GM19099 (cell line): Measurements from ENCODE around the gene KCNN3.

Experiments used
- POLR2A ChIP-seq: IDR thresholded peaks from 3 replicates; pipeline ENCODE4 v1.6.1; 2011; ENCODE audit warnings: low read depth; ENCODE audit not compliant: insufficient read length; ENCODE audit errors: extremely low read depth

Gene KCNN3

DNA sequence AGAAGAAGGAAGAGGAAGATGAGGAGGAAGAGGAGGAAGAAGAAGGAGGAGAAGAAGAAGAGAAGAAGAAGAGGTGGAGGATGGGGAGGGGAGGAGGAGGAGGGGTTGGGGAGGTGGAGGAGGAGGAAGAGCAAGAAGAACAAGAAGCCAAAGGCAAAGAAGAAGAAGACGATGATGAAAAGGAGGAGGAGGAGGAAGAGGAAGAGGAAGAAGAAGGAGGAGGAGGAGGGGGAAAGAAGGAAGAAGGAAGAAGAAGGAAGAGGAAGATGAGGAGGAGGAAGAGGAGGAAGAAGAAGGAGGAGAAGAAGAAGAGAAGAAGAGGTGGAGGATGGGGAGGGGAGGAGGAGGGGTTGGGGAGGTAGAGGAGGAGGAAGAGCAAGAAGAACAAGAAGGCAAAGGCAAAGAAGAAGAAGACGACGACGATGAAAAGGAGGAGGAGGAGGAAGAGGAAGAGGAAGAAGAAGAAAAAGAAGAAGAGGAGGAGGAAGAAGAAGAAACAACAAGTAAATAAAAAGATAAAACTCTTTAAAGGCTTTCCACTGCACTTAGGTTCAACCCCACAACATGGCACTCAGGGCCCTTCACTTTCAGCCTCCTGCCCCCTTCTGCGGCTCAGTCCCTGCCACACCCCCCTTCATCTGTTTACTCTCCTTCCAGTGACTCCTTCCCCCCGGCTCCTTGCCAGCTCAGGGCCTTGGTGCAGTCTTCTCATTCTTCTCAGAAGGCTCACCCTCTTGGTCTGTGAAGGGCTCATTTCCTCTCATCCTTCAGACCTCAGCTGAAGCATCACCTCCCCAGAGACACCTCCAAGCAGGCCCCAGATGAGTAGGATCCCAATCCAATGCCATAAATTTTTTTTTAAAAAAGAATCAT is 114.0 kb downstream of the KCNN3 start:
- TF ChIP-seq POLR2A: no peak

DNA sequence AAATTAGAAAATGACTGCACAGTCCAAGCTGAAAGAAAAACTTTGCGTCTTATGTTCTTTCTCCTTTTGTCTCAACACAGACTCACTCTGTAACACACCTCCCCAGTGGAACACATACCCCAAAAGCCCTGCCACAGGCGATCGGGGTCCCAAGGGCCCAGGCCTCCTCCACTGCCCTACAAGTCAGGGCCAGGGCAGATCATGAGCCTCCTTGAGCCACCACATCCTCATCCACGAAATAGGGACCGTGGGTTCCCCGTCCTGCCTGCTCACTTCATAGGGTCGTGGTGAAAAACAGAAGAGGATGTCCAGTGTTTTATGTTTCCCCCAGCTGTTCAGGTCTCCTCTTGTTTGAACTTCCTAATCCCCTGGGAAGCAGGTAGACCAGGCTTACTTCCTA is 116.7 kb downstream of the KCNN3 start:
- no peak for TF ChIP-seq POLR2A

DNA sequence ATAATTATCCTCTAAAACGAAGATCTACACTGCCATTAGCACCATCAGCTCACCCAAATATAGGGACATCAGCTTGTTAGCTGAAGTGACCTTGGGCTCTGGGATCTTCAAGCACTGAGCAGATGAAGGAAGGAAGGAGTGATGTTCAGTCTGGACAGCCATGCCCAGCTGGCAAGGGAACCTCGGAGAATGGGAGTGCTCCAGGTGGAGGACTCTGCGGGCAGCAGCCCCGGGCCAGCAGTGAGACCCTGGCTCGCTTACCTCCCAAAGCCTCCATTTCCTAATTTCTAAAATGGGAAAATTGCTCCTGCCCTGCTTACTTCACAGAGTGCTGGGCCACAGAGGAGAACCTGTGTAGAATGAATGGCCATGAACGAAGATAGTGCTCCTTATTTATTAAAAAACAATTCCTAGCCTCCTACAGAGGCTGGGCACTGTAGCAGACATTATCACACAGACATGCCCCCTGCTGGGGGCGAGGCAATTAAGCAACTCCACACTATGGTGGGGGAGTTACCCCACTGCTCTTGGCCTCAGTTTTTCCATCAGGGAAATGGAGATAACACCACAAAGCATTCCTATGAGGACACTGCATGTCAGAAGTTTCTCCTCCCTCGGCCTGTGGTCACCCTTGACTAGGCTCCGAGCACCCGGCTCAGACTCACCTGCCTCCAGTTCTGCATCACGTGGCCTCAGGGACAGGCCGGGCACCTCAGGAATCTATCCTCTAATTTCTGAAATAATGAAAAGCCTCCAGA is 117.6 kb downstream of the KCNN3 start:
- TF ChIP-seq POLR2A: no peak

DNA sequence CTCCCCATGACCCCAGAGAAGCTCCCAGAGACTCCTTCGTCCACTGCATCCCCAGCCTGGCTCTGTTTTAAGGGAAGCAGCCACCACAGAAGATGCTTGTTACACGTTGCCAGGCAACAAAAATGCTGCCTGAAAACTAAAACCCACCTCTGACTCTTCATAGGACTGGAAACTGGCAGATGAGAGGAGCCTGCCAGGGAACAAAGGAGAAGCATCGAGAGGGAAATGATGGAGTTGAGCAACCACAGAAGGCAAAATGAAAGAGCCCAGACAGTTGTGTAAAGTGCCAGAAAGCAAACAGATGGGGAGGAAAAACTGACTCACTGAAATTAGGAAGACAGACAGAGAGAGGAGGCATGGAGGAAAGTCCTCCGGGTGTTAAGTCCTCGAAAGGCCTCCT is 118.4 kb downstream of the KCNN3 start:
- no peak for TF ChIP-seq POLR2A

DNA sequence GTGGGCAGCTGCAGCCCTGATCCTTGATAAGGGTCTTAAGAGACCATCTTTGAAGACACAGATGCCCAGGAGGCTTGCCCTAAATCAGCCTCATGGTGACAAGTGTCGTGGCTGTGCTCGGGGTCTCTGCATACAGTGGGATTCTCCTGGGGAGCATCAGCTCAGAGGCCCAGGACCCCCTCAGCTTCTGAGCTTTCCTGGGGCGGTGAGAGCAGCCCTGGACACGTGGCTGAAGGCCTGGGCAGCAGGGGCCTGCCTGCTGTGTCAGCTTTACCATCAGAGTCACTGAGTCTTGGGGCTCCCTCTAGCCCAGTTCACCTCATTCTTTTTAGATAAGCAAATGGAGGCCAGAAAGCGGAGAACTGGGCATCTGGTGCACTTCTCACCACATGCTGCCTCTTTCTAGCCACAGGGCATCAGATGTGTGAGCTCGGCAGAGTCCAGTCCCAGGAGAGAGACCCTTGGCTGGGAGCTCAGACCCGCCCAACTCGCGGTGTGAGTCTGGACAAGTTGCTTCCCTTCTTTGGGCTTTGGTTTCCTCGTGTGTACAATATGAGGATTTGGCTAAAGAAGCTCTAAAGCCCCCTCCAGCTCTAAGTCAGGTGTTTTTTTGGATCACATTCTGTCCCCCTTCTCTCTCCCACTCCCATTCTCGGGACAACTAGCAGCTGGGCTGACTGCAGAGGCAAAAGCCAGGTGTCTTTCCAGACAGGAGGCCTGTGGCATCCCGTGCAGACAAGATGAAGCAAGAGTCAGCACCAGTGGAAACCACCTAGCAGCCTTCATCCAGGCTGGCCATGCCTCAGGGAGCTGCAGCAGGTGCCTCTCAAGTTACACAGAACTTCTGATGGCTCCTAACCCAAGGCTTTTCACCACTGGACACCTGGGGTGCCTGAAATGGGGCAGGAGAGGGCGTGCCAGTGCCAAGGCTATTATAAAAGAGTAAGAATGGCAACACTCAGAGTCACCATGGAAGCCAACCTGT is 119.1 kb downstream of the KCNN3 start:
- no peak for TF ChIP-seq POLR2A

DNA sequence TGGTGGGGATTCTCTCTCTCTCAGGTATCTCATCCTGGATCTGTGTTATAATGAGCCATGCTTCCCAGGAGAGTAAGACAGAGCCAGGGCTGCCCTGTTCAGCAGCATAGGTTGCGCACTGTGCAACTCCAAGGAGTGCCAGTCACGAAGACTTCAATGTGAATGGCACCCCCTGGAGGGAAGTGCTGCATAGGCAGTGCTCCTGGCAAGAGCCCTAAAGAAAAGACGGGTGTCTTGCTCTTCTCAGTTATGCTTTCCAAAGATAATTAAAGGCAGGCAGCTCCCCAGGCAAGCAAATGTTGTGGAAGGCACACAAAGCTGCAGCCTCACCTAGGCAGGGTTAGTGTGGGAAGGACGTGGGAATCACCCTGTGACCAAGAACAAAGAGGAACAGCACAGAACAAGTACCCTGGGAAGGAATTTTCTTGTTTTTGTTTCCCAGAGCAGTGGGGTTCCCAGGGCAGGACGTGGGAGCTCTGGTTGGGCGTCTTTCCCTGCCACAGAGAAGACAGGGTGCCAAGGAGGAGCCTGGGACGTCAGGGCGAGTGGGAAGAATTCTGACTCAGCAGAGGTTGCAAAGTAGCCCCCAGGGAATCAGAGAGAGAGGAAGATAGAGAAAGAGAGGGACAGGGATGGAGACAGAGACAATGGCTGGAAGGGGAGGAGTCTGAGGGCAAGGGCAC is 120.9 kb downstream of the KCNN3 start:
- TF ChIP-seq POLR2A: no peak

DNA sequence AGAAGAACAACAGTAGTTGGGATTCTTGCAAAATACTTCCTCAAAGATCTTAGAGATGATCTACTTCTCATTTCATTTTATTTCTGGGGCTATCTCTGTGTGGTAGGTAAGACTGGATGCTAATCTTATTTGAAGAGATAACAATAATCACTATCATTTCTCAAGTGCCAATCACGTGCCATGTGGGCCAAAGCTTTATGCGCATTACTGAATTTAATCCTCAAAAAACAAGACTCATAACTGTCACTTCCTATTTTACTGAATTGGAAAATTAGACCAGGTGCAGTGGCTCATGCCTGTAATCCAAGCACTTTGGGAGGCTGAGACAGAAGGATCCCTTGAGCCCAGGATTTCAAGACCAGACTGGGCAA is 121.7 kb downstream of the KCNN3 start:
- no peak for TF ChIP-seq POLR2A

DNA sequence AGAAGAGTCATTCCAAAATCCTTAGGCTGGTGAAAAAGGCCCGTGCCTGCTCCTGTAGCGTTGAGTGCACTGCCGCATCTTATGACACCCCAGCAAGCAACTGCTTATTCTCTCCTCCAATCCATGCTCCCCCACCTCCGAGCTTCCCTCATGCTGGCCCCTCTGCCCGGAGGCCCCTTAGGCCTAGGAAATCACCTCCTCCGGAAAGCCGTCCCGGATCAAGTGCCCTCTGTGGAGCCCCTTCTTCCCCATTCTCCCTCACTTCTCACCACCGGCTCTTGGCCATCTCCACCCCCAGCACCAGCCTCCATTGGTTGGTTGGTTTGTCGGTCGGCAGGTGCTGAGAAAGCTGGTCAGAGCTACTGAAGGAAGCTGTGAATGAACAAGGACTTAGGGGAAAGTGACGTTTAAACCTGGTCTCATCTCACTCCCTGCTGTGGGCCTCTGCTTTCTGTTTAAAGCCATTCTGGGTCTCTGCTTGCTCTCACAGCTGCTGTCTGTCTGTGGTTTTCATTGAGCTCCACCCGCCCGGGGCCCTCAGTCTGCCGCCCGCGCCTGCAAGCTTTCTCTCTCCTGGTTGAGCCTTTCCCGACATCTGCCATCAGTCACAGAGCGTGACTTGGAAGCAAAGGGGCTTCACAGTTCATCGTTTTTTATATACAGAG is 122.2 kb downstream of the KCNN3 start:
- no peak for TF ChIP-seq POLR2A

DNA sequence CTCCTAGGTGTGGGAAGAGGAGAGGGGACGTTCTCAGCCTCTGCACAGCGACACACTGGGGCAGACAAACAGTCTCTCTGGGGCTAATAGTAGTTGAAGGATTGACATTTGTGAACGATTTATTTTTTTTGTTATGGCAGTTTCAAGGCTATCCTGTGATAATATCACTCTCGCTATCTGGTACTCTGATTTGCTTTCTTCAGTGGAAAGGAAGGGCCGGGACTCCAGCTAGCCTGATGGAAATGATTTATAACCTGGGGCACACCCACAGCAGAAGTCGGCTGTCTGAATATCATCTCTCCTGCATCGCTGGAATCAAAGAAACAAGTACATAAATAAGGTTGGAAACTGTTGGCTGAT is 122.7 kb downstream of the KCNN3 start:
- no peak for TF ChIP-seq POLR2A

DNA sequence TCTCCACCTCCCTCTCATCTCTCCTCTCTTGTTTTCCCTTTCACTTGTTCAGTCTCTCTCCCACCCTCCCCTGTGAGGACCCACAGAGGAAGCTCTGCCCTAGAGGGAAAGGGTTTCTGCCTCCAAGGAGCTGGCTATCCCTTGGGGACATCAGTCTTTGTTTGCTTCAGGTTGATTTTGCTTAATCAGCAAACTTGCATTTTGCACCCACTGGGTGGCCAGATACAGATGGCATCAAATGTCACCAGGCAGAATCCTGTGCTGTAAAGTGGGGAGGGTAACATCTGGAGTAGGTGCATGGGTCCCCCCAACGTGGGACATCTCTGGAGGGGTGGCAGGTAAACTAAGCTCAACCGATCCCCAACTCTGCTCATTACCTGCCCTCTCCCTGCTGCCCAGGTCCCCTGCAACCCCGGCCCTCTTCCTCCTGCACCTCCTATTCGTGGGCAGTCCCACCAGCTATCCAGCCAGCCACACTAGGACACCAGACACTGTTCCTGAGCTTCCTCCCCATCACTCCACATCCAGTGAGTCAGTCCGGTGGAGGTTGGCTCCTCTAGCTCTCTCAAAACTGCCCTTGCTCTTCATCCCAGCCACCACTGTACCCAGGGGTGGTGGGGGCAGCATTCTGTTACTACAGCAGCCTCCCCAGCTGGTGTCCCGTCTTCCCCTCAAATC is 123.3 kb downstream of the KCNN3 start:
- no peak for TF ChIP-seq POLR2A

DNA sequence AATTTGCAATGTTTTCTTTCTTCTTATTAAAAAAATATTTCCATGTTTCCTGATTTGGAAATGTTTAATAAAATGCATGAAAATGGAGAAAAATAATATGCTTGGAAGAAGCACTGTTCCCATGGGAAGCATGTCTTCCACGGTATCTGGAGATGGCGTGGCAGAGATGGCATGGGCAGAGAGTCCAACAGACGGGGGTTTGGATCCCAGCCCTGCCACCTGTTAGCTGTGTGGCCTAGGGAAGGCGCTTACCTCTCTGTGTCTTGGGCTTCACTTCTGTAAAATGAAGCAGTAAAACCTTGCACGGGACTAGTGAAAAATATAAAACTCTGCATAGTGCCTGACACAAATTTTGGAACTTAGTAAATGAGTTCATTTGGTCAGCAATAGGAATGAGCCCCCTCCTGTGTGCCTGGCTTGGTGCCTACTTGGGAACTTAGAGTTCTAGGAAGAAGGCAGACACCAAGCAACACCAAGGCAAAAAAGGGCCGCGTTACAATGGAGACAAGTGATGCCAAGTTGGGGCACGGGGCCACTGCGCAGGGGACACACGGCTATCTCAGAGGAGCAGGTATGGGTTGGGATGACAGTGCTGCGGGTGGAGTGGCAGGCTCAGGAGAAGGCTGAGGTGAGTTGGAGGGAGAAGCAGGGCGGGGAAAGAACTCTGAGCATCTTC is 124.2 kb downstream of the KCNN3 start:
- TF ChIP-seq POLR2A: no peak

DNA sequence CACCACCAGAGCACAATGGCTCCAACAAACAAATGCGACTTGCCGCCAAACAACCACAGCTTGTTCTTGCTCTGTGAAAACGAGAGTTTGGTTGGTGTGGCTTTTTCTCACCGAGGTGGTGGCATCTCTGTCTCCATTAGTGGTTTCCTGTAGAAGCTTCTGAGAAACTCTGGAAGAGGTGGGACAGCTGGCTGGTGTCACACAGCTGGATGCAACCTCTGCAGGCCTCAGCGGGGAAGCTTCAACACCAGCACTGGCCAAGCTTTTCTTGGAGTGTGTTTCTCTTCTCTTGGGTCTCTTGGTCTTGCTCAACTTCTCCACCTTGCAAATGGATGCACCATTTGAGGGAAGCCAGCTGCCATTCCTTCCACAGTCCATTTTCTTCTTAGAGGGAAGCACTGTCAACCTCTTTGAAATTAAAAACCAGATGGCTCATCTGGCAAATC is 124.8 kb downstream of the KCNN3 start:
- TF ChIP-seq POLR2A: no peak
